HepG2 (cell line): ENCODE data around the gene ARHGAP15.

Experiments used
- CTCF ChIP-seq: sonication (generic); formaldehyde crosslinking; IDR thresholded peaks from 2 replicates; pipeline ENCODE4 v1.5.0; 2020; ENCODE audit warnings: mild to moderate bottlenecking, missing genetic modification reagents, moderate library complexity
- FOXA1 ChIP-seq, 2 experiments: fragments of 450-650 bp in 1 of 2; sonication (generic) in 1 of 2; formaldehyde crosslinking in 1 of 2; IDR thresholded peaks; 2 replicates each; pipeline versions ENCODE4 v1.4.0 to v1.6.1; 2016 to 2020; ENCODE audit warnings: missing genetic modification reagents in 1 of 2
- GATAD2A ChIP-seq: IDR thresholded peaks from 2 replicates; pipeline ENCODE4 v1.6.1; 2016
- KAT7 ChIP-seq: IDR thresholded peaks from 2 replicates; pipeline ENCODE4 v1.6.1; 2018; ENCODE audit warnings: borderline replicate concordance, missing compliant biosample characterization
- MED8 ChIP-seq: sonication (generic); formaldehyde crosslinking; IDR thresholded peaks from 2 replicates; pipeline ENCODE4 v1.8.1; 2023; ENCODE audit warnings: mild to moderate bottlenecking, missing genetic modification reagents; ENCODE audit not compliant: insufficient replicate concordance
- NFYB ChIP-seq: sonication (generic); formaldehyde crosslinking; IDR thresholded peaks from 2 replicates; pipeline ENCODE4 v1.4.0; 2020; ENCODE audit warnings: missing genetic modification reagents
- POLR2AphosphoS5 ChIP-seq: IDR thresholded peaks from 2 replicates; pipeline ENCODE4 v1.6.1; 2012; ENCODE audit warnings: low read depth, low read length
- WIZ ChIP-seq: sonication (generic); formaldehyde crosslinking; IDR thresholded peaks from 2 replicates; pipeline ENCODE4 v1.5.1; 2020; ENCODE audit warnings: mild to moderate bottlenecking, missing genetic modification reagents
- ZBTB33 ChIP-seq: sonication (generic); formaldehyde crosslinking; IDR thresholded peaks from 2 replicates; pipeline ENCODE4 v1.4.0; 2020; ENCODE audit warnings: missing genetic modification reagents
- ZNF234 ChIP-seq: sonication (generic); formaldehyde crosslinking; conservative IDR thresholded peaks from 2 replicates; pipeline ENCODE4 v1.5.1; 2020; ENCODE audit warnings: mild to moderate bottlenecking, missing genetic modification reagents
- ZNF609 ChIP-seq: sonication (generic); formaldehyde crosslinking; IDR thresholded peaks from 2 replicates; pipeline ENCODE4 v1.4.0; 2020; ENCODE audit warnings: mild to moderate bottlenecking, missing genetic modification reagents, borderline replicate concordance

- no peak for TF ChIP-seq WIZ
- no peak for TF ChIP-seq POLR2AphosphoS5
- TF ChIP-seq NFYB (CRISPR knock-in tag) = no peak
- TF ChIP-seq MED8 = no peak
- no peak for TF ChIP-seq ZNF234 (CRISPR knock-in tag)
- TF ChIP-seq ZBTB33 = no peak
- TF ChIP-seq KAT7 = no peak
- TF ChIP-seq GATAD2A (CRISPR knock-in tag) = no peak
- TF ChIP-seq FOXA1 (IDR thresholded peaks at IDR 0.05) = no peak
- TF ChIP-seq FOXA1 (CRISPR knock-in tag; IDR thresholded peaks at IDR 0.05) = no peak
- TF ChIP-seq CTCF (CRISPR knock-in tag) = peak; percentile 29; the same call in 1 of the 2 replicates
- TF ChIP-seq ZNF609 = no peak
These were observed 153.5 kb downstream of the ARHGAP15 start for GRCh38 chr2:143282684-143283083.
